Measurements from ENCODE around the gene PBRM1. TPM values are rescaled to one million over a fixed set of nuclear protein-coding genes. Genes with fewer than 3 reads are reported as not detected.

Gene PBRM1
- total and polyA plus RNA-seq, 2 of the 13 experiments (the other 11 are each of a cell fraction or from before 2014, with no cell fraction given): 10.9 to 33.2 TPM

- TF ChIP-seq BCLAF1 (IDR thresholded peaks at IDR 0.05): no peak
- no peak for TF ChIP-seq ZNF775 (CRISPR knock-in tag; IDR thresholded peaks at IDR 0.05; ENCODE audit: borderline replicate concordance)
- no peak for TF ChIP-seq HOMEZ (CRISPR knock-in tag; IDR thresholded peaks at IDR 0.05; ENCODE audit: low read depth)
- TF ChIP-seq ZNF264 (CRISPR knock-in tag; IDR thresholded peaks at IDR 0.05): no peak
- no peak for TF ChIP-seq ARNT2 (CRISPR knock-in tag; IDR thresholded peaks at IDR 0.05; ENCODE audit: low read depth)
Observed at GRCh38 chr3:52504977-52505376, 180.7 kb downstream of the PBRM1 start (continued).

GRCh38 chr3:52503788-52504424 is 181.8 kb downstream of the PBRM1 start:
- intact Hi-C loops (cut with micrococcal nuclease; ENCODE audit: unreplicated experiment): no loop called here
- ATAC-seq: no peak
- CTCF ChIA-PET (ENCODE audit: low intra/inter-chr PET ratio, low total read pairs): no interaction called here

More at GRCh38 chr3:52503788-52504424, 181.8 kb downstream of the PBRM1 start:
- H3K4me2 ChIP-seq (ENCODE audit: low read depth, low read length): no peak overlapping the region; the same call in 1 of the 2 replicates
- no peak overlapping the region for H3K4me3 ChIP-seq (replicated peaks in 1 of 3; ENCODE audit: insufficient read depth in 1 of 3, low read depth in 2 of 3, low read length in 3 of 3)
- TF ChIP-seq TP53 (CRISPR knock-in tag; conservative IDR thresholded peaks at IDR 0.05) (no peak), ZNF740 (CRISPR knock-in tag; IDR thresholded peaks at IDR 0.05) (0 out of 2 replicates have a peak, but pooled peaks have one; percentile 46), ZNF281 (CRISPR knock-in tag; IDR thresholded peaks at IDR 0.05; ENCODE audit: borderline replicate concordance) (0 out of 2 replicates have a peak, but pooled peaks have one; percentile 38)
- H3K4me1 ChIP-seq (ENCODE audit: insufficient read depth, low read length): peaks cover 19% of the 10 kb centered on the region
- no peaks in the 10 kb centered on the region for H3K9me3 ChIP-seq (ENCODE audit: low read length)
- no peak for FAIRE-seq
- DNase-seq (ENCODE audit: low spot score): no peak
- H2AFZ ChIP-seq (ENCODE audit: low read length): no peak overlapping the region
- no peaks in the 10 kb centered on the region for H3K36me3 ChIP-seq (replicated peaks in 1 of 2; ENCODE audit: control insufficient read depth in 1 of 2, insufficient read depth in 2 of 2, low read length in 2 of 2)
- 10% methylated on average over 8 of the region's 23 CpGs for WGBS (ENCODE audit: low lambda C conversion rate)
- POLR2A ChIA-PET: no interaction called here
- no peak overlapping the region for H3K9ac ChIP-seq (ENCODE audit: insufficient read depth, low read depth, low read length)
- no peaks in the 10 kb centered on the region for H4K20me1 ChIP-seq (ENCODE audit: insufficient read depth, low read length)
- in situ Hi-C loops (cut with HindIII; ENCODE audit: extremely low pct_ligation_motif_present, low pct_unique_long_range_greater_than_20kb): no loop called here
- no peak overlapping the region for H3K27ac ChIP-seq (ENCODE audit: extremely low read length, insufficient read depth, low read length)
- H3K27me3 ChIP-seq (ENCODE audit: control insufficient read depth in 1 of 2, insufficient read depth in 2 of 2, low read length in 2 of 2): peaks cover 8 to 52% of the 10 kb centered on the region in 2 experiments; a peak in 4 of 5 replicates
- no peaks in the 10 kb centered on the region for H3K79me2 ChIP-seq (ENCODE audit: insufficient read depth, low read length)
- no TSS peak for BruUV-seq (replicated peaks)
